Stimulated activated effector memory CD8-positive, alpha-beta T cell treated with anti-CD3 and anti-CD28 coated beads, Interleukin-12 subunit alpha, Interleukin-12 subunit beta, amount 100 ng/mL, for 72 hours (primary cell): Measurements from ENCODE around the gene FHIT.
A peak's percentile ranks its signal among the peaks of the same experiment; 100 is the strongest.

Experiments
- ATAC-seq: fragments of 150-1000 bp; cut with Tn5 transposase; 2 replicates; pipeline ENCODE4 v1.10.0; 2021
- DNase-seq, 2 donors: peaks; one replicate each; pipeline ENCODE4 v3.0.0; 2021 to 2022; ENCODE audit warnings: low spot score in 2 of 2
- H3K27ac Mint-ChIP-seq: one replicate; pipeline ENCODE4 v1.8.0; 2022; ENCODE audit warnings: mild to moderate bottlenecking, mixed read lengths
- H3K36me3 Mint-ChIP-seq: one replicate; pipeline ENCODE4 v1.8.0; 2022; ENCODE audit warnings: mild to moderate bottlenecking, mixed read lengths
- H3K4me1 Mint-ChIP-seq: one replicate; pipeline ENCODE4 v1.8.0; 2022; ENCODE audit warnings: mixed read lengths
- H3K4me3 Mint-ChIP-seq: one replicate; pipeline ENCODE4 v1.8.0; 2022; ENCODE audit warnings: mild to moderate bottlenecking, mixed read lengths
- H3K9me3 Mint-ChIP-seq: one replicate; pipeline ENCODE4 v1.8.0; 2022; ENCODE audit warnings: mixed read lengths

Gene FHIT

DNA sequence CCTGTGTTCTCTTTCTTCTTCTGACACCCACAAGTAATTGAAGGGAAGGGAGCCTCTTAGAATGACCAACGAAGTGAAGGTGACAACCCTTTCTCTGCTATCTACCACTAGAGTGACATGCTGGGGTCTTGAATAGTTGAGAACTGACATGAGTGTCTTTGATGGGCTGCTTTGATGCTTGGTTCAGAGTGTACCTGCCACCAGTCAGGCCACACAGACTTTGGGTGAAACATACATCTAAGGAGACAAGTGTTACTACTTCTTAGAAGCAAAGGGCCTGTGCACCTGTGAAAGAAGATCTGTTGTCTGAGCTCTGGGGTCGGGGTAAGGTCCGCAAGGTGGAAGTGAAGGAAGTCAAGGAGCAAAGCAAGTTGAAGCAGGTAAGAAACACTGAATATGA lies 1160.7 kb downstream of the FHIT start:
- peaks cover 4% of the 10 kb centered on the region for H3K9me3 Mint-ChIP-seq
- H3K36me3 Mint-ChIP-seq, result no peaks in the 10 kb centered on the region
- ATAC-seq (no peak), DNase-seq (no peak)
- H3K4me1 Mint-ChIP-seq, result peaks cover 22% of the 10 kb centered on the region
- H3K4me3 Mint-ChIP-seq, result no peak overlapping the region
- no peak overlapping the region for H3K27ac Mint-ChIP-seq

DNA sequence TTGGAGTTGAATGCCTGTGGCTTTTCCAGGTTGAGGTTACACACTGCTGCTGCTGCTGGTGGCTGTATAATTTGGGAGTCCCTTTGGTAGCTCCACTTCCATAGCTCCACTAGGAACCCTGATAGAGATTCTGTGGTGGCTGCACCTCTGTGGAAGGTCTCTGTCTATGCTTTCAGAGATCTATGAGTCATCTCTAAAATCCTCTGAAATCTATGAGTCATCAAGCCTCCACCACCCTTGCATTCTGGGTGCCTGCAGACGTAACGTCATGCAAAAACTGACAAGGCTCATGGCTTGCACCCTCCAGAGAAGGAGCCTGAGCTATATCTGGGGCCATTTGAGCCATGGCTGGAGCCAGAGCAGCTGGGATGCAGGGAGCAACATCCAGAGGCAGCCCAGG lies 1164.4 kb downstream of the FHIT start:
- H3K36me3 Mint-ChIP-seq, result no peaks in the 10 kb centered on the region
- no peak overlapping the region for H3K4me3 Mint-ChIP-seq
- H3K4me1 Mint-ChIP-seq, result peaks cover 33% of the 10 kb centered on the region
- peak overlapping the region; percentile 34 for H3K27ac Mint-ChIP-seq
- H3K9me3 Mint-ChIP-seq, result peaks cover 2% of the 10 kb centered on the region
- ATAC-seq, result peak; percentile 99
- DNase-seq, result peak in 1 of 2 donors; percentile 62

DNA sequence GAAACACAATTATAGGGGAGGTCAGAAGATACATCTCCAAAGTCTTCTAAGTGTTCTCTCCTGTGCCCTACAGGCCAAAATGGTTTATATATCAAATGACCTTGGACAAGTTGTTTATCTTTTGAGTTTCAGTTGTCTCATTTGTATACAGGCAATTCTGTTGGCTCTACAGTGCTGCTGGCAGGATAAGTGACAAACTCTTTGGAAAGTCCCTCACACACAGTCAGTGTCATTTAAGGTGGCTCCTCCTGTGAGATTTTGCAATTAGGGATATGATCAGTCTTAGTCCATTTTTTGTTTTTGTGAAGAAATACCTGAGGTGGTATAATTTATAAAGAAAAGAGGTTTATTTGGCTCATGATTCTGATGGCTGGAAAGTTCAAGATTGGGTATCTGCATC lies 1165.6 kb downstream of the FHIT start:
- ATAC-seq (peak; percentile 63), DNase-seq (no peak)
- Mint-ChIP-seq H3K4me3 (no peak overlapping the region), H3K4me1 (peaks cover 45% of the 10 kb centered on the region), H3K36me3 (no peaks in the 10 kb centered on the region), H3K9me3 (peaks cover 2% of the 10 kb centered on the region), H3K27ac (no peak overlapping the region)

DNA sequence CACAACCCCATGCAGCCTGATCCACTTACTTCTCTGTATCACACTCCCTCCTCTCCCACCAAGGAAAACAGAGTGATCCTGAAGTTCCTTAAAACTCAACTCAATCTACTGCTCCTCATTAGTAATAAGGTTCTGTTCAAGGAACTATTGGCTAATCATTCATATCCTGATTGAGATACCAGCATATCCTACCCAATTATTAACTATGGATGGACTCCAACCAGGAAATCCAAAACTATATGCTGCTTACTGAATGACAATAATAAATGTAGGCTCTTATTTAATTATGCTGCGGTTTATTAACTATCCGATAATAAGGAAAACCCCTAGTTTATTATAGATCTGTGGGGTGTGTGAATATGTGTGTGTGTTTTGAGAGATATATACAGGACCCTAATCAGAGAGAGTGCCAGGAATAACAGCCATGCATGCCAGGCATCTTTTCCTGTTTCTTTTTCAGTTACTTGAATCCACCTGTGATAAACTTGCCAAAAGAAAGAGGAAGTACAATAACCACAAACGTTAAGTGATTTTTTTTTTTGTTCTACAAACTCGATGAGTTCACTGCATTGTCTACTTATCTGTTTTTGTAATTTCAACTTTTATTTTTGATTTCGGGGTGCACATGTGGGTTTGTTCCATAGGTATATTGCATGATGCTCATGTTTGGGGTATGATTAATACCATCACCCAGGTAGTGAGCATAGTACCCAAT lies 1169.7 kb downstream of the FHIT start:
- H3K9me3 Mint-ChIP-seq, result no peaks in the 10 kb centered on the region
- DNase-seq (no peak), ATAC-seq (no peak)
- no peak overlapping the region for H3K27ac Mint-ChIP-seq
- H3K4me3 Mint-ChIP-seq, result no peak overlapping the region
- peaks cover 46% of the 10 kb centered on the region for H3K4me1 Mint-ChIP-seq
- peaks cover 5% of the 10 kb centered on the region for H3K36me3 Mint-ChIP-seq

DNA sequence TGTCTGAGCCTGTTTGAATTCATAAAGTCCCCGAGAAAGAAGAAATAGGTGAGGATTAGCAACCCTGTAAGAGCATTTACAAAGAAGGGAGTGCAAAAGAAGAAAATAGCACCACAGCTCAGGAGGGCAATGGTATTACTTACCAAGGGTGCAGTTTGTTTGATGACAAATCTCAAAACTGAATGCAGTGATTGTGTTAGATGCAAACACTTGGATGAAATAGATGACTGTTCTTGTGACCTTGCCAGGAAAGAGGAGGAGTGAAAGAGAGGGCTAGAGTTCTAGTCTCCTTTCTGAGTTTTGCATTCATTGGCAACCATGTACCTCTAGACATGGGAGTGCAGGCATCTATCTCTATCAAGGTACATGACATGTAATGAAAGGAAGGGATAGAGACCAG lies 1170.6 kb downstream of the FHIT start:
- no peak overlapping the region for H3K4me3 Mint-ChIP-seq
- DNase-seq, result no peak

DNA sequence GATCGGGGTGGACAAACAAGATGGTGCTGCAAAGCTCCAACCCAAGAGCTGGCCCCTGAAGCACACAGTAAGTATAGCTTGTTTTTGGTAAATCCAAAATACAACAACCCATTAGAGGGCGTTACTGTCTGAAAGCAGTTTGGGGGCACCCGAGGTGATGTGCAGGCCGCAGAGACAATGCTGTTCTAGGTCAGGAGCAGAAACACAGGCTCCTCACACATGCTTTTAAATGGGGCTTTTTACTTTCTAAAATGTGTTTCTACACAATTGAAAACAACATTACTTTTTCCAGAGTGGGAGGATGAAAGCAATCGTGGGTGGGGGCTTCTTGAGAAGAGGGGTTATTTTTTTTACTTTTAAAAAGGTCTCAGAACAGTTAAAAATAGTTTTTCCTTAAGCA lies 1172.2 kb downstream of the FHIT start:
- no peaks in the 10 kb centered on the region for H3K9me3 Mint-ChIP-seq
- ATAC-seq (no peak), DNase-seq (no peak)
- H3K4me3 Mint-ChIP-seq, result no peak overlapping the region
- H3K27ac Mint-ChIP-seq, result no peak overlapping the region
- peaks cover 35% of the 10 kb centered on the region for H3K4me1 Mint-ChIP-seq
- peaks cover 5% of the 10 kb centered on the region for H3K36me3 Mint-ChIP-seq

More for the DNA sequence above, 1170.6 kb downstream of the FHIT start:
- peaks cover 37% of the 10 kb centered on the region for H3K4me1 Mint-ChIP-seq
- peak; percentile 99 for ATAC-seq
- H3K9me3 Mint-ChIP-seq, result no peaks in the 10 kb centered on the region
- no peak overlapping the region for H3K27ac Mint-ChIP-seq
- peaks cover 5% of the 10 kb centered on the region for H3K36me3 Mint-ChIP-seq

DNA sequence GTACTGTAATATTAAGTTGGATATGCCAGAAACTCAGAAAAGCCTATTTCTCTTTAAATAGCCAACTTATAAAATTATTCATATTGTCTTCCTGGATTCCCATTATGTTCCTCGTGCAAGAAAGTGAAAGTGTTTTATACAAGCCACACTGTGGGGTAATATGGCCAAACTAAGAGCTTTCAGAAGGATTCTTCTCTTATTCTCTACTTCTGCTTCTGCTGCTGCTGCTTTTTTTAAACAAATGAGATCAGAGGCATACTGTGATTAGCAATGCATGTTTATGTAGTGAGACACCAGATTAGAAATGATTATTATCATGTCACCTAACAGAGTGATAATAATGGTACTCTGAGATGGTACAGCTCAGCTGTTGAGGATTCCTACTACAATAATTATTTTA lies 1174.9 kb downstream of the FHIT start:
- Mint-ChIP-seq H3K4me3 (no peak overlapping the region), H3K27ac (no peak overlapping the region), H3K4me1 (peaks cover 20% of the 10 kb centered on the region), H3K9me3 (peaks cover 3% of the 10 kb centered on the region), H3K36me3 (peaks cover 5% of the 10 kb centered on the region)
- ATAC-seq (no peak), DNase-seq (no peak)

DNA sequence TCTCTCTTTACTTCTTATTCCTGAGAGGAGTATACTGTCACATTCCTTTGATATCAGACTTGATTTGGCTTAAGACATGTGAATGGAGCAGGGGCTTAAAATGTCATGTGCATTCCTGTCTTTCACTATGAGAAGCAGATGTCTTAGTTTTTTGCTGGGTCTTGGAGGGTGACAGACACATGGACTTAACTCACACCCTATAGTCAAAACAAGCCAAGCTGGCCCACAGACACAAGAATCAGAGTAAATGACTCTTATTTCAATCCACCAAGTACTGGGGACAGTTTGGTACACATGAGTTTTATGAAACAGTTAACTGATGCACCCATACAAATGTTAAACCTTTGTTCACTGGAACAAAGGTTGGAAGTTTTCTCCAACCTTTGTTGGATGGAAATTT lies 1177.3 kb downstream of the FHIT start:
- DNase-seq (no peak), ATAC-seq (no peak)
- Mint-ChIP-seq H3K9me3 (peaks cover 3% of the 10 kb centered on the region), H3K4me3 (no peak overlapping the region), H3K27ac (no peak overlapping the region), H3K36me3 (no peaks in the 10 kb centered on the region), H3K4me1 (peaks cover 3% of the 10 kb centered on the region)

DNA sequence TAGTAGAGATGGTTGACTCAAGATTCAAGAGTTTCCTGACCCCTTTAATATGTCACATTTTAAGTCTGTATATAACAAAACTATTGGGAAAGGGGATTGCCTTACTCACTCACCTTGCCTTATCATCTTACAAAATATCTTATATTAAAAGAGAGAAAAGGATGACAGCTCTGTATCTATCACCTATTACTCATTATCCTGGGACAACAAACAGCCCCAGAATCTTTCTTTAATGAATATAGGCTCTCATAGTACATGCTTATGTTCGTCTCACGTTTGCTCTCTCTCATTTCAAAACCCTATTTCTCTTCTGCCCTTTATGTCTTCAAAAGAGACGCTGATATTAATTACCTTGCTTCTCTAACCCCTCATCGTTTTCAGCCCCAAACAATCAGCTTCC lies 1178.0 kb downstream of the FHIT start:
- Mint-ChIP-seq H3K9me3 (peaks cover 3% of the 10 kb centered on the region), H3K36me3 (no peaks in the 10 kb centered on the region), H3K4me1 (no peaks in the 10 kb centered on the region), H3K27ac (no peak overlapping the region), H3K4me3 (no peak overlapping the region)
- no peak for ATAC-seq
- no peak for DNase-seq

DNA sequence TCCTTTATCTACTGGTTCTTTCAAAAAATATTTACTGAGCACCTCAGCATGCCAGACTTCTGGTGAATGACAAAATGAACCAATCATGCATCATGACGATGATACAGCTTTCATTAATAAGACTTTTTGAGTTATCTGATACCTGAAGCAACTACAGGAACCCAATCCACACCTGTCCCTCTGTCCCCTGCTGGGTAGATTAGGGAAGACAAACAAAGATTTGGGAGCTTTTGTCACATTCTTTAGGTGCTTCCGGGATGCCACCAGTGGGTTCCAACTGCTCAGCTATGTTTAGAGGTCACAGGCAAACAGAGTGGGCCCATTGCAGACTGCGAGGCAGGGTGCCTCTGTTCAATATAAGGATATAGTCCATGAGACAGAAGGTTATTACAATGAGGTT lies 1180.9 kb downstream of the FHIT start:
- Mint-ChIP-seq H3K4me1 (peaks cover 5% of the 10 kb centered on the region), H3K27ac (no peak overlapping the region), H3K9me3 (peaks cover 3% of the 10 kb centered on the region), H3K36me3 (no peaks in the 10 kb centered on the region), H3K4me3 (no peak overlapping the region)
- no peak for DNase-seq
- ATAC-seq, result no peak

DNA sequence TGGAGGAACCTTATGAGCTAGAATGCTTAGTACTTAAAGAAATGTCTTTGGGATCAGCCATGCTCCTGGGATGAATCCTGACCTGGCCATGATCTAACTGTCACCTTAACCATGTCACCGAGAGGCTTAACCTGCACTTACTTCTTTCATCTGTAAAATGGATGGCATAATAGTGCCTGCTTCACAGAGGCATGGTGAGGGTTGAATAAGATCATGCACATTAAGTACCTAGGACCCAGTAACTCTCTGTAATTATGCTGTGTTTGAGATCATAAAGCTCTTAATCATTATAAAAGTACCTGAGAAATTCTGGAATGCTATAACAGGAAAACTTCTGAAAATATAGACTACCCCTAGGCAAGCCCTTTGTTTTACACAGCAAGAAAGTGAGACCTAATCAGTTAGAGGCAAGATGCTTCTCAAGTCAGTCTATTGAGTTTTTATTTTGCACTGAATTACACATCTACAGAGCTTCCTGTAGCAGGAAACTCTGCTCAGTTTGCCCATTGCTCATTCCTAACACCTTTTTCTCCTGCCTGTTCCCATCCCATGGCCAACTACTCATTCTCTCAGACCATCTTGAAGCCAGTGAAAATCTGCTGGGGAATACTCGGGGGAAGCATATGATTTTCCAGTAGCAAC lies 1185.9 kb downstream of the FHIT start:
- DNase-seq (no peak), ATAC-seq (peak; percentile 37)
- H3K27ac Mint-ChIP-seq, result no peak overlapping the region
- H3K4me3 Mint-ChIP-seq, result no peak overlapping the region
- H3K9me3 Mint-ChIP-seq, result no peaks in the 10 kb centered on the region
- H3K4me1 Mint-ChIP-seq, result peaks cover 17% of the 10 kb centered on the region
- no peaks in the 10 kb centered on the region for H3K36me3 Mint-ChIP-seq

DNA sequence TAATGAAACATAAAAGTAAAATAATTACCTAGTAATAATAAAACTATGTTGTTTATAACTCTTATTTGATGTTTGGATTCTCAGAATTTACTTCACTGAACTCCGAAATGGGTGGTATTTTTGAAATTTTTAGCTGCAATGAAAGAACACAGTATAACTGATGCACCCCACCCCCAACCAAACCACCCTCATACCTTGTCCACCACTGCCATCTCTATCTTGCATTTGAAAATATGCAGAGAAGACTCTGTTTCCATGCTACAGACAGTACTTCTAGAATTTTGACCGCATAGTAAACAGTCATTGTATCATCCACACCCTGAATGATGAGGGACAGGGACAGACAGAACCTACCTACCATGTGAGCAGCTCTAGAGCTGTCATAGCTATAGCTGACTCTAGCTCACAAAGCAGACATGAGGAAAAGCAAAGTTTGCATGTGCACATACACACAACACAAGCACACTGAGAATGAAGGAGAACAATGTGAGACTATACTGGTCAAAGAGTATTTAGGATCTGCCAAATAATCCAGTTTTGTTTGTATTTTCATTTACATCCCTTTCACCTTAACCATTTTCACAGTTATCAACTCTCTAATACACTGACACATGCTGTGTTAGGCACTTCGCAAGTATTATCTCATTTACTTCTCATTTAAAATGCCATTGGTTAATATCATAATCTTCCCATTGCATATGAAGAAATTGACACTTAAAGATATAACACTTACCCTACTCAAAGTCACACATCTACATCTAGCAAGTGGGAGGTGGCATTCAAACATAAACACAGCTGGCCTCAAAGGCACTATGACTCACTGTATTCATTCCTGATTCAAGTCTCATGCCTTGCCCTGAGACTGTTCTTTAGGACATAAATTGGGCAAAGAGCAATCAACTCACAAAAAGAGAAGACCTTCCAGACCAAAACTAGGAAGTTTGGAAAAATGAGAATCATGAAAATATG lies 1186.8 kb downstream of the FHIT start:
- DNase-seq, result no peak
- Mint-ChIP-seq H3K4me3 (no peak overlapping the region), H3K27ac (no peak overlapping the region), H3K9me3 (no peaks in the 10 kb centered on the region), H3K36me3 (no peaks in the 10 kb centered on the region), H3K4me1 (peaks cover 17% of the 10 kb centered on the region)
- ATAC-seq, result peak; percentile 96

DNA sequence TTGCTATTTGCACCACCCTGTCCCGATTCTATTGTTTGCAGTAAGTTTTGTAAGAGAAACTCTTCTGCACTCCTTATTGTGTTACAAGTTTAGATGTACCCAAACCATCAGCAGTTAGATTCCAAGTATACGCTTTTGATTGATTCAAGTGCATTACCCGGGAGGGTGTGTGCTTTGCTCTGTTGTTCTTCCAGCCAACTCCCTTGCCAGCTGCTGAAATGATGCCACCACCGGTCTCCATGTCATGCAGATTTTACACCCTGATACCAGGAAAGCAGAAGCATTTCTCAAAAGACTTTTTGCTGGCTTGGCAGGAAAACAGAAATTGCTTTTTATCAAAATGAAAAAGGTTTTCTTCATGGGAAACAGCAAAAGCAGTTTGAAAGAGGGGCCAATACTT lies 1194.8 kb downstream of the FHIT start:
- no peak overlapping the region for H3K4me3 Mint-ChIP-seq
- no peak overlapping the region for H3K27ac Mint-ChIP-seq
- no peaks in the 10 kb centered on the region for H3K36me3 Mint-ChIP-seq
- ATAC-seq, result no peak
- peaks cover 10% of the 10 kb centered on the region for H3K4me1 Mint-ChIP-seq
- H3K9me3 Mint-ChIP-seq, result peaks cover 2% of the 10 kb centered on the region
- no peak for DNase-seq

DNA sequence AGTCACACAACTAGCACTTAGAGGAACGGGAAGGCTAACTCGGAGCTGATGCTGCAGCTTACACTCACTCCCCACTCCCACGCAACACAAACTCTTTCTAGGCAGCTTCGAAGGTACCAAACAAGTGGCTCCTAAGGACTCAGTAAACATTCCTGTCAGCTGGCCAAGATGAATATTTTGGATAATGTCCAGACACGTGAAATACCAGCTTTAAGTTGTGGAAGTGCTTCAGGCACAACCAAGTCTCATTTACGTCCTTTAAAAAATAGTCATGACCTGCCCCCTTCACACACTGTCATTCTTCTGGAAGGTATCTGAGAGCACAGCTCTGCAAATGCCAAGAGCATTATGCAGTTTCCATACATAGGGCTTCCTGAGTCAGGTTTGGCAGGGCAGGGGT lies 1195.5 kb downstream of the FHIT start:
- DNase-seq, result no peak
- Mint-ChIP-seq H3K9me3 (peaks cover 2% of the 10 kb centered on the region), H3K27ac (no peak overlapping the region), H3K36me3 (no peaks in the 10 kb centered on the region), H3K4me1 (peaks cover 10% of the 10 kb centered on the region), H3K4me3 (no peak overlapping the region)
- no peak for ATAC-seq

DNA sequence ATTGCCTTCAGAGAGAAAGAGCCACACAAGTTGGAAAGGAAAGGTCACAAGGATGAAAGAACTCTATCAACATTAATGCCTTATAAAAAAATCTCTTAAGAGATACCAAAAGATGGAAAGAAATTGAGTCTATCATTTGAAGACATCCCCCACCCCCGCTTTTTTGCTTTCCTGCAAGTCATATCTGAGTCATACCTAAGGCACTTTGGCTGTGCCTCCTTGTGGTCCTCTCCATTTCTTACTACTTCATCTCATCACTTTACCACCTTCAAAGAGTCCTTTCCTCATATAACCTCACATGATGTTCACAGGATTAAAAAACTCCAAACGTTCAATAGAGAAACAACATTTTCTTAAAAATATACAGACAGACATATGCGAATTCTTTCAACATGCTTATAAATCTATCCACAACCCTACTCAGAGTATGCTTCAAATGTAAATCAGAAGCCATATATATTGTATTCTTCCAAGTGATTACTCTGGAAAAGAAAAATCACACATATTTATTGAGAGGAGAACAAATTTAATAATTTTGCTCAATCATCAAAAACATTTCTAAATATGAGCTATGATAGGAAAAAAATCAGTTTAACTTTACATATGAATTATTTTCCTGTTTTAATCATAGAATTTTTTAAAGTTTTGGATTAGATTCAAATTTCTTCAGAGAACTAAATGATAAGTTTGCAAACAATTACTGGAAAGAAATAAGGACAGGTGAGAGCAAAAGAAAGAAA lies 1197.6 kb downstream of the FHIT start:
- no peak overlapping the region for H3K4me3 Mint-ChIP-seq
- ATAC-seq (peak; percentile 87), DNase-seq (no peak)
- peaks cover 2% of the 10 kb centered on the region for H3K9me3 Mint-ChIP-seq
- no peaks in the 10 kb centered on the region for H3K36me3 Mint-ChIP-seq
- peaks cover 10% of the 10 kb centered on the region for H3K4me1 Mint-ChIP-seq
- no peak overlapping the region for H3K27ac Mint-ChIP-seq
